Stomach (tissue), 9 donors: ENCODE measurements around the gene CLCN6. TPM values are rescaled to one million over a fixed set of nuclear protein-coding genes. Genes with fewer than 3 reads are reported as not detected.

Experiments
- DNase-seq, 2 donors: peaks; one replicate each; pipeline versions ENCODE4 v3.0.0 to v3.0.0-alpha.2; 2013 to 2019
- H3K27ac ChIP-seq, 5 donors: fragments of 200-600 bp in 4 of 5; sonication (generic) in 4 of 5; one replicate each; pipeline ENCODE4 v1.5.1; 2013 to 2019; ENCODE audit warnings: mild to moderate bottlenecking in 1 of 5, moderate library complexity in 1 of 5
- H3K27me3 ChIP-seq, 3 donors: fragments of 200-600 bp; sonication (generic); one replicate each; pipeline ENCODE4 v1.5.1; 2017 to 2019; ENCODE audit warnings: mixed run types in 1 of 3
- H3K36me3 ChIP-seq, 4 donors: fragments of 200-600 bp; sonication (generic); 1 replicate in 3 of 4; 2 replicates in 1 of 4; pipeline ENCODE4 v1.5.1; 2016 to 2019
- H3K4me1 ChIP-seq, 4 donors: fragments of 200-600 bp; sonication (generic); one replicate each; pipeline ENCODE4 v1.5.1; 2016 to 2019
- H3K4me3 ChIP-seq, 4 donors: fragments of 200-600 bp; sonication (generic) in 3 of 4; one replicate each; pipeline ENCODE4 v1.5.1; 2016 to 2019; ENCODE audit warnings: mild to moderate bottlenecking in 1 of 4
- H3K9me3 ChIP-seq, 4 donors: fragments of 200-600 bp; sonication (generic); one replicate each; pipeline ENCODE4 v1.5.1; 2016 to 2019
- CTCF ChIP-seq, 7 experiments: fragments of 450-650 bp in 4 of 7; fragments of 200-600 bp in 3 of 7; sonication (generic) in 3 of 7; IDR thresholded peaks; one replicate each; pipeline ENCODE4 v1.5.1; 2016 to 2019; ENCODE audit warnings: antibody characterized with exemption in 7 of 7, control low read depth in 2 of 7, mild to moderate bottlenecking in 1 of 7
- EP300 ChIP-seq: sonication (generic); formaldehyde crosslinking; IDR thresholded peaks from one replicate; pipeline ENCODE4 v1.6.1; 2017; ENCODE audit warnings: antibody characterized with exemption
- POLR2A ChIP-seq, 4 donors: fragments of 450-650 bp; IDR thresholded peaks; one replicate each; pipeline ENCODE4 v1.6.1; 2016; ENCODE audit warnings: antibody characterized with exemption in 4 of 4, control low read depth in 2 of 4, mild to moderate bottlenecking in 1 of 4, moderate library complexity in 1 of 4
- POLR2AphosphoS5 ChIP-seq, 3 donors: sonication (generic); formaldehyde crosslinking; IDR thresholded peaks; one replicate each; pipeline ENCODE4 v1.6.1; 2016; ENCODE audit warnings: antibody characterized with exemption in 3 of 3
- WGBS, 5 donors: extraction: QIAGEN DNeasy Blood & Tissue Kit in 3 of 5; methylation state at CpG; one replicate each; pipeline versions ENCODE4 v1.1.5 to v1.1.7; 2013 to 2018; 5-methylcytosine and 5-hydroxymethylcytosine counted together
- intact Hi-C: fragments of 100-400 bp; cut with DNase I; formaldehyde crosslinking; loops from one replicate; pipeline ENCODE4 v1.15.1; 2023; ENCODE audit warnings: low total_unique reads
- polyA plus RNA-seq, 3 donors: library from polyadenylated mRNA; stranded (reverse); fragments of 200-250 nt; gene quantifications; one replicate each; pipeline ENCODE4 v1.2.3, GENCODE V29; 2013
- total RNA-seq, 5 donors: library from RNA; depleted of rRNA; stranded (reverse); fragments of >200 nt; gene quantifications; one replicate each; pipeline versions ENCODE4 v1.1.0 to v1.2.3, GENCODE V29; 2014 to 2016
- donor health status: healthy with polysubstance abuse.
- donor health status: Bipolar disorder and iron deficiency.
- donor health status: healthy.

Gene CLCN6
- total and polyA plus RNA-seq, 8 donors, result 4.1 to 49.6 (median 10.2) TPM

GRCh38 chr1:11842154-11843041 lies 36.4 kb downstream of the CLCN6 start:
- intact Hi-C loops, result no loop called here
- peaks cover 49 to 99% (median 91%) of the 10 kb centered on the region in 4 donors for H3K36me3 ChIP-seq
- no peaks in the 10 kb centered on the region for H3K27me3 ChIP-seq
- no peak overlapping the region for H3K4me3 ChIP-seq
- peaks cover 0 to 25% (median 0%) of the 10 kb centered on the region in 4 donors for H3K4me1 ChIP-seq
- 56 to 69% (median 67%) methylated on average over 18 to 19 of the region's 19 CpGs for WGBS, 5 donors
- TF ChIP-seq EP300 (no peak), POLR2AphosphoS5 (IDR thresholded peaks at IDR 0.05) (no peak), CTCF (IDR thresholded peaks at IDR 0.05) (no peak), POLR2A (IDR thresholded peaks at IDR 0.05) (no peak)
- no peak overlapping the region for H3K27ac ChIP-seq
- H3K9me3 ChIP-seq, result no peaks in the 10 kb centered on the region
- peak in 1 of 2 donors; percentile 70 for DNase-seq

GRCh38 chr1:11845641-11846335 lies 39.8 kb downstream of the CLCN6 start:
- DNase-seq, result peak in 1 of 2 donors; percentile 62
- H3K9me3 ChIP-seq, result no peaks in the 10 kb centered on the region
- H3K4me1 ChIP-seq, result peaks cover 0 to 24% (median 3%) of the 10 kb centered on the region in 4 donors
- intact Hi-C loops, result no loop called here
- 52 to 64% (median 57%) methylated on average over 5 of the region's 5 CpGs for WGBS, 5 donors
- H3K27me3 ChIP-seq, result no peaks in the 10 kb centered on the region
- H3K4me3 ChIP-seq, result no peak overlapping the region
- peaks cover 19 to 68% (median 59%) of the 10 kb centered on the region in 4 donors for H3K36me3 ChIP-seq
- H3K27ac ChIP-seq, result no peak overlapping the region
- TF ChIP-seq EP300 (no peak), CTCF (IDR thresholded peaks at IDR 0.05) (no peak), POLR2A (IDR thresholded peaks at IDR 0.05) (no peak), POLR2AphosphoS5 (IDR thresholded peaks at IDR 0.05) (no peak)

GRCh38 chr1:11847667-11848372 lies 41.8 kb downstream of the CLCN6 start, which contains the start of gene NPPA:
TSS of gene NPPA (minus strand) at chr1:11847783. CDS start at chr1:11847684, 99 bp downstream.
- Histone ChIP-seq H3K27me3 (peaks cover 0 to 3% (median 0%) of the 10 kb centered on the region in 3 donors), H3K9me3 (no peaks in the 10 kb centered on the region), H3K4me1 (peaks cover 0 to 9% (median 3%) of the 10 kb centered on the region in 4 donors), H3K4me3 (no peak within 1 kb of the TSS), H3K27ac (no peak within 1 kb of the TSS), H3K36me3 (peaks cover 6 to 48% (median 39%) of the 10 kb centered on the region in 4 donors)
- peak in 1 of 2 donors; percentile 59 for DNase-seq
- WGBS, 5 donors, result 57 to 67% (median 60%) methylated on average over 18 of the region's 18 CpGs
- intact Hi-C loops, result no loop called here
- TF ChIP-seq CTCF (IDR thresholded peaks at IDR 0.05), result no peak
- TF ChIP-seq EP300, result no peak
- no peak for TF ChIP-seq POLR2AphosphoS5 (IDR thresholded peaks at IDR 0.05)
- TF ChIP-seq POLR2A (IDR thresholded peaks at IDR 0.05), result no peak

GRCh38 chr1:11848373-11848700 lies 42.3 kb downstream of the CLCN6 start:
- DNase-seq, result no peak
- intact Hi-C loops, result no loop called here
- H3K27ac ChIP-seq, result no peak overlapping the region
- 67 to 85% (median 81%) methylated on average over 9 of the region's 9 CpGs for WGBS, 5 donors
- peaks cover 0 to 6% (median 2%) of the 10 kb centered on the region in 4 donors for H3K4me1 ChIP-seq
- TF ChIP-seq EP300 (no peak), CTCF (IDR thresholded peaks at IDR 0.05) (no peak), POLR2AphosphoS5 (IDR thresholded peaks at IDR 0.05) (no peak), POLR2A (IDR thresholded peaks at IDR 0.05) (no peak)
- H3K9me3 ChIP-seq, result no peaks in the 10 kb centered on the region
- H3K36me3 ChIP-seq, result peaks cover 6 to 43% (median 34%) of the 10 kb centered on the region in 4 donors
- H3K27me3 ChIP-seq, result peaks cover 0 to 3% (median 0%) of the 10 kb centered on the region in 3 donors
- H3K4me3 ChIP-seq, result no peak overlapping the region
